ENCODE results near the gene GCNT4.
"Not testable (repeated sequence)": the region's sequence is repeated elsewhere in the genome, so short reads cannot be mapped to it uniquely, and the experiment has no call there.

GCNT4 gene, protein sequence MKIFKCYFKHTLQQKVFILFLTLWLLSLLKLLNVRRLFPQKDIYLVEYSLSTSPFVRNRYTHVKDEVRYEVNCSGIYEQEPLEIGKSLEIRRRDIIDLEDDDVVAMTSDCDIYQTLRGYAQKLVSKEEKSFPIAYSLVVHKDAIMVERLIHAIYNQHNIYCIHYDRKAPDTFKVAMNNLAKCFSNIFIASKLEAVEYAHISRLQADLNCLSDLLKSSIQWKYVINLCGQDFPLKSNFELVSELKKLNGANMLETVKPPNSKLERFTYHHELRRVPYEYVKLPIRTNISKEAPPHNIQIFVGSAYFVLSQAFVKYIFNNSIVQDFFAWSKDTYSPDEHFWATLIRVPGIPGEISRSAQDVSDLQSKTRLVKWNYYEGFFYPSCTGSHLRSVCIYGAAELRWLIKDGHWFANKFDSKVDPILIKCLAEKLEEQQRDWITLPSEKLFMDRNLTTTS

GRCh38 chr5:75052192-75053053 lies at the start of gene GCNT4:
TSS of gene GCNT4 (minus strand) at chr5:75052558. CDS start at chr5:75030037, 22,521 bp downstream.
- DNase-seq (ENCODE audit: low read depth) = peak; percentile 13

DNA sequence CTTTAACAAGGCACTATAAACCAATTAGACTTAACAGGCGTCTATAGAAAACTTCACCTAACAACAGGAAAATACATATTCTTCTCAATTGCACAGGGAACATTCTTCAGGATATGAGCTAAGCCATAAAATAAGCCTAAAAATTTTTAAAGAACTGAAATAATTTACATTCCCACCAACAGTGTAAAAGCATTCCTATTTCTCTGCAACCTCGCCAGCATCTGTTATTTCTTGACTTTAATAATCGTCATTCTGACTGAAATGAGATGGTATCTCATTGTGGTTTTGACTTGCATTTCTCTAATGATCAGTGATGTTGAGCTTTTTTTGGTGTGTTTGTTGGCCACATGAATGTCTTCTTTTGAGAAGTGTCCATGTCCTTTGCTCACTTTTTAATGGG lies 43.6 kb upstream of the GCNT4 start:
- not testable (repeated sequence) for DNase-seq (ENCODE audit: low read depth)

DNA sequence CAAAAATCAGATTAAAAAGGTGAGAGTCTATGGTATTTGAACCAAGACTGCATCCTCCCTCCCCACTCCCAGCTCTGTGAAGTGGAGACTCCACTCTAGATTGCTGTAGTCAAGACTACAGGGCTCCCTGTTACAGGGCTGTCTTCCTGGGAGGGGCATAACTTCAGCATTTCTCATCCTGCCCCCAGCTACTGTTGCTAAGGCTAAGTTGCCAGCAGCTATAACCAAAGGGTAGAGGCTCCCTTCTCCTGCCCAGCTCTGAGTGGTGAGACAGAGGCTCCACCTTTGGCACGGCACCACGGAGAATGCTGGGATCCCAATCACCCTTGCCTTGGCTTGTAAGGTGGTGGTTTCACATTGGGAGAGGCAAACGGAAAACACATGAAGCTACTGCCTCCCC lies 39.2 kb upstream of the GCNT4 start:
- DNase-seq (ENCODE audit: low read depth) = no peak

- no peak for DNase-seq (ENCODE audit: low read depth)
Observed at GRCh38 chr5:75089662-75090061, 37.3 kb upstream of the GCNT4 start.

DNA sequence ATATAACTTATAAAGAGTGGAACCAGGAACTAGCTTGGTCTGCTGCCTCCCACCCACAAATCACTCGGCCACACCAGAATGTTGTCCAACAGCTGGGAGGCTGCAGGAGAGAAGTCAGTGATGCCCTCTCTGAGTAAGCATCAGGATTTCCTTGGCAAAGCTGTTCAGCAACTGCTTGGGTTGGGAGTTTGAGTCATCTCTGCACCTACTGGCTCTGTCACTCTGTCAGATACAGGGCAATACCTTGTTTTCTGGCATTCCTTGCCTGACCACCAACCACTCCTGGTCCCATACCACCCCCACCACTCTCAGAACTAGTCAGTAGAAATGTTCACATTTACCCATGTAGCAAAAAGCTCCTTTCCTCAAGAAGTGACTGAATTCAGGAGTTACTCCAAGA lies 36.8 kb upstream of the GCNT4 start:
- no peak for DNase-seq (ENCODE audit: low read depth)

DNA sequence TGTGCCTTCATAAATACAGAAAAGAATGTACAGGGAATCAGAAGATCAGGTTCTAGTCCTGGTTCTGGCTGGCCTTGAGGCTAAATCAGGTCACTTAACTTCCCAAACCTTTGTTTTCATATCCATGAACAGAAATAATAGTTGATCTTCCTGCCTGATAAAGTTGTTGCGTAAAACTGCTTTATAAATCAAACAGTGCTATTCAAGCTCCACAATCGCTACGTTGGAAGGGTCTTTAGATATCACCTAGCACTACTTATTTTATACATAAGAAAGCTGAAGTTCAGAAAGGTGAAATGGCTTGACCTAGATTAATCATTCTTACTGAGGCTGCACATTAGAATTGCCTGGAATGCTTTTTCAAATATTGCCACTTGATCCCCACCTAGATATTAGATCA lies 36.3 kb upstream of the GCNT4 start:
- no peak for DNase-seq (ENCODE audit: low read depth)

DNA sequence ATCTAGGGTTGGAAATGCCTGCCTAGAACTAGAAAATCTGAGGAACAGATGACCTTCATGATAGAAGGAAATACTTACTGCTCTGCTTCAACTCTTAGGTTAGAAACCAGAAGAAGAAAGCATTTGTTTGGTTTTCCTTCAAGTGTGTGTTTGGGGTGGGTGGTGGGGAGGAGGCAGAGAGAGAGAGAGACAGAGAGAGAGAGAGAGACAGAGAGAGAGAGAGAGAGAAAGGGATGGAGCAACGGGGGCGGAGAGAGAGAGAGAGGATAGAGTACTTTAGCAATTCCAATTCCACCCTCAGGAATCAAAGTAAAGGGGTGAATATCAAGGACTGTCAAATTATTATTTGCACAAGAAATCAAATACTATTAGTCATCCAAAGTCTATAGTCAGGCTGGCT lies 29.2 kb upstream of the GCNT4 start:
- DNase-seq (ENCODE audit: low read depth) = no peak

GRCh38 chr5:75079346-75079745 lies 27.0 kb upstream of the GCNT4 start:
- DNase-seq (ENCODE audit: low read depth) = not testable (repeated sequence)

GRCh38 chr5:75078027-75078426 lies 25.7 kb upstream of the GCNT4 start:
- no peak for DNase-seq (ENCODE audit: low read depth)

GRCh38 chr5:75072061-75072460 lies 19.7 kb upstream of the GCNT4 start:
- no peak for DNase-seq (ENCODE audit: low read depth)

GRCh38 chr5:75071100-75071499 lies 18.7 kb upstream of the GCNT4 start:
- DNase-seq (ENCODE audit: low read depth) = no peak

DNA sequence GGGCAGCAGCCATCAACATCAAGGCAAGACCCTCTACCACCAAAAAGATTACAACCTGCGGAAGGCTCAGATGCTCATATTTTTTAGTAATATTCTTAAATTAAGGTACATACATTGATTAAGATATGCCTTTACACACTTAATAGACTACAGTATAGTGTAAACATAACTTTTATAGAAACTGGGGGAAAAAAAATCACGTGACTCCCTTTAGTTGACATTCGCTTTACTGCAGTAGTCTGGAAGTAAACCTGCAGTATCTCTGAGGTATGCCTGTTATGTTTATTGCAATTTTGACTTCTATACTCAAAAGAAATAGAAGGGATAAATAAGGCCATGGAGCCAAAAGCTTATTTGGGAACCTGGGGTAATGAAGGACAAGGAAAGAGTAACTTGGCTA lies 15.1 kb upstream of the GCNT4 start:
- no peak for DNase-seq (ENCODE audit: low read depth)

- DNase-seq (ENCODE audit: low read depth) = no peak
Observed at GRCh38 chr5:75062925-75063531, 10.7 kb upstream of the GCNT4 start.

- no peak for DNase-seq (ENCODE audit: low read depth)
Observed at GRCh38 chr5:75059912-75060545, 7.7 kb upstream of the GCNT4 start.

DNA sequence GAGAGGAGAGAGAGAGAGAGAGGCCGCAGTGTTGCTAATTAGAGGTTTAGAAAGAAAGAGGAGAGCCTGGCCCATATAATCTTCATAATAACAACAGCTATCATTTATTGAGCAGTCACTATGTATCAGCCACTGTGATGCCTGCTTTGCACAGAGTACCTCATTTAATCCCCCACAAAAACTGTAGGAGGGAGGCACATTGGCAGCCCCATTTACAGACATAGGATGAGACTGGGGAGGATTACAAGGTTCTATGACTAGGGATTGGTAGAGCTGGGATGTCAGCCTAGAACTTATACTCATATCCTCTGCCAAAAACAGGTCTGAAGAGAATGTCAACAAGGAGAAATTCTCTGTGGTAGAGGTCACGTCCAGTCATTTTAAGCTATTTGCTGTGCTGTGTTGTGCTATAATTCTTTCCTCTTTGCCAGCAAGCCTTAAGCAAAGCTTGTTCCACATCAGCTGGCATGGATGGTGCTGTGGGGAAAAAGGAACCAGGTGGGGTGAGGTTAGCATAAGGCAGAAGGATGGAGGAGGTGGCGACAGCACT lies 6.7 kb upstream of the GCNT4 start:
- DNase-seq (ENCODE audit: low read depth) = no peak

- no peak for DNase-seq (ENCODE audit: low read depth)
Observed at GRCh38 chr5:75057561-75057960, 5.2 kb upstream of the GCNT4 start.

GRCh38 chr5:75055727-75056144 lies 3.4 kb upstream of the GCNT4 start:
- no peak for DNase-seq (ENCODE audit: low read depth)

DNA sequence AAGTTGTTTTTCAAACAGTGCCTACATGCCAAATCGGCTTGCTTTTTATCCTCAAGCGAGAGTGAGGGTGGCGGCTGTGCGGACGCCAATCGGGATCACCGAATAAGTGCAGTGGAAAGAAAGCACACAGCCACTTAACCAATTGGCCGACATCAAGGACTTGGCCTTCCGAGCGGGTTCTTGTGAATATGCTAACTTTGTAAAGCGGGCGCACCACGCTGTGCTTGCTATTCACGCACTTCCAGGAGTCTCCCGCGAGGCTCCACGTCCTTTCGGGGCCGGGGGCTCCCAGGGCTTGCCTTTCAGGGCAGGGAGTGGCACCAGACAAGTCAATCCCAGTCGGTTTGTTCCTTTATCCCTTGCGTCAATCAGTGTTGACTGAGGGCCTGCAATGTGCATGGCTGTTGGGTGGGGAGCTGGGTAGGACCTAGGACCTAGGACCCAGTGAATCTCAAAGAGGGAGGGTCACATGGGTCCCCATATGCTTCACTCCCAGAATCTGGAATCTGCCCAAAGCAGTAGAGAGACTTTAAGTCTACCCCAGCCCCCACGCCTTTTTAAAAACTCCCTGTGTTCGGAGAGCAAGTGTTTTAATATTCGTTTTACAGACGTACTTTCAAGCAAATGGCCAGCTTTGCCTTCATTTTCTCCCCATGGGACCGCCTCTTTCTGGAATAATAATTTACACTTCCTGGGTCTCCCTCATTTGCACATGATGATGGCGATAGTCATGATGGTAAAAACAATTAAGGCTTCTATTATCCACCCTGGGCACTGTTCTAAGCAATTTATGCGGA lies 2.0 kb upstream of the GCNT4 start:
- no peak for DNase-seq (ENCODE audit: low read depth)

GRCh38 chr5:75053304-75054133 lies 1.2 kb upstream of the GCNT4 start:
- DNase-seq (ENCODE audit: low read depth) = peak; percentile 18

DNA sequence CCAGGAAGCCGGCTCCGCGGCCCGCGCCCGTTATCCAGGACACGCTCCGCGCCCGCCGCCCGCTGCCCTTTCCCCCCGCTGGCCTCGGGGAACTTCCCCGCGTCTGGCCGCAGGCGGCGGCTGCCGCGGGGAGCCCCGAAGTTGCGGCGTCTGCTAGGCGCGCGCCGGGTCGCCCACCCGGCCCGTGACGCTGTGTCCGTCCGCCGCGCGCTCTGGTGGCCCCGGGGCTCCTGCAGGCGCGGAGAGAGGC lies 621 bp upstream of the GCNT4 start:
- DNase-seq (ENCODE audit: low read depth) = no peak
